ENCODE results near the gene LHFPL2. TPM values are rescaled to one million over a fixed set of nuclear protein-coding genes. Genes with fewer than 3 reads are reported as not detected.
"Not testable (repeated sequence)": the region's sequence is repeated elsewhere in the genome, so short reads cannot be mapped to it uniquely, and the experiment has no call there.

The LHFPL2 gene
- polyA plus RNA-seq, 3 donors, result 46.8 to 49.0 (median 48.5) TPM

DNA sequence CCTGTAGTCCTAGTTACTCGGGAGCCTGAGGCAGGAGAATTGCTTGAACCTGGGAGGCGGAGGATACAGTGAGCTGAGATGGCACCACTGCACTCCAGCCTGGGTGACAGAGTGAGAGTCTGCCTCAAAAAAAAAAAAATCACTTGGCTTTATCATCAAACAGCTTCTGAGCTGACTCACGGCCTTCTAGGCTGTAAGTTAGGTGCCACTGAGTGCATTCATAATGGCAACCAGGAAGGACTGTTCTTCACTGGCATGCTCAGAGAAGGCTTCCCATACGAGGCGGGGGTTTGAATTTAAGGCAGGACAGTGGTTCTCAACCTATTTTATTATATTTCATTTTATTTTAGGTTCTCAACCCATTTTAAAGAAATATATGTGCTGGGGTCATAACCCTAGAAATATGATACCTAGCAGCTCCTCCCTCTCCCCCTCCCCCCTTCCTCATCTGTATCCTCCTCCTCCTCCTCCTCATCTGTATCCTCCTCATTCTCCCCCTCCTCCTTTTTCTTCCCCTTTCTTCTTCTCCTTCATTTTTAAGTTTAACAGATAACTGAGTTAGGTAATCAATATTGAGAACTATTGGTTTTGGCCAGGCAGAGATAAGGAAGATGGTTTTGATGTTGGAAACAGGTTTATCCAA is 19.0 kb upstream of the LHFPL2 start:
- no peak for DNase-seq (ENCODE audit: low read depth in 3 of 3, low spot score in 2 of 3)

DNA sequence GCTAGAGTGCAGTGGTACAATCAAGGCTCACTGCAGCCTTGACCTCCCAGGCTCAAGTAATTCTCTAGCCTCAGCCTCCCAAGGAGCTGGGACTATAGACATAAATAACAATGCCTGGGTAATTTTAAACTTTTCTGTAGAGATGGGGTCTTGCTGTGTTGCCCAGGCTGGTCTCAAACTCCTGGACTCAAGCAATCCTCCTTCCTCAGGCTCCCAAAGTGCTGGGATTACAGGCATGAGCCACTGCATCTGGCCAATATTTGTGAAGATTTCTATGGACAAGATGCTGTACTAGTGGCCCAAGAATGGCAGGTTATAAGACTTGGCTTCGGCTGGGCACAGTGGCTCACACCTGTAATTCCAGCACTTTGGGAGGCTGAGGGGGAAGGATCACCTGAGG is 18.4 kb upstream of the LHFPL2 start:
- DNase-seq (ENCODE audit: low read depth in 3 of 3, low spot score in 2 of 3), result not testable (repeated sequence)

DNA sequence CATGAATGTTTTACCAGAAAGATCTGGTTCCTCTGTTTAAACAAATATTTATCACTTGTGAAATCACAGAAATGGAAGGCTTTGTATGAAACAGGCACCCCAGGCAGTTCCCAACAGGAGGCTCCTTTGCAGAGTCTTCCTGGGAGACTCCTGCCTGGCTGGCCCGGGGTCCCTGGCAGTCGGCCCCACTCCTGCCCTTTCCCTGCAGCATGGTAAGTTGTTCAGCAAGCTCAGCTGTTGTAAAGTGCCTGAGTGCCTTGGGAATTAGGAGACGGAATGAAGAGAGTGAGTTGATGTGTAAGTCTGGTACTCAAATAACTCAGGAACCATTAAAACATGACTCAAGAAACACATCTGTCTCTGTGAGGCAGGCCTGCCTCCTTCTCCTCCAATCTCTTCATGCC is 17.5 kb upstream of the LHFPL2 start:
- no peak for DNase-seq (ENCODE audit: low read depth in 3 of 3, low spot score in 2 of 3)

DNA sequence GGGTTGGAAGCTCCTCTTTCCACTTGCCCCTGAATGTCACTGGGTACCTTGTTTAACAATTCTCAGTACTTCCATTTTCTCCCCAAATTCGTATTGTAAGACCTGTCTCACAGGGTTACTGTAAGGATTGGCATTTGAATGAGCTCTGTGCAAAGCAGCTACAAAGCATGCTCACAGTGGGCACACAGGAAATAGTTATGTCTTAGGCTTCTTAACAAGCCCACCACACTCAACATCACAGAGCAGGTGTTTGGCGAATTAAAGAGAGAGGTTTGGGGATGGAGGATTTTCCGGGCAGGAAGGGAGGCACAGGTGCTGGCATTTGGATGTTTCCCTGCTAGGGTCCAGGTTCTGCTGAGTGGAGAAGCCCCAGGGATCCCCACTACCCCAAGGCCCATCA is 17.0 kb upstream of the LHFPL2 start:
- DNase-seq (ENCODE audit: low read depth in 3 of 3, low spot score in 2 of 3), result no peak

DNA sequence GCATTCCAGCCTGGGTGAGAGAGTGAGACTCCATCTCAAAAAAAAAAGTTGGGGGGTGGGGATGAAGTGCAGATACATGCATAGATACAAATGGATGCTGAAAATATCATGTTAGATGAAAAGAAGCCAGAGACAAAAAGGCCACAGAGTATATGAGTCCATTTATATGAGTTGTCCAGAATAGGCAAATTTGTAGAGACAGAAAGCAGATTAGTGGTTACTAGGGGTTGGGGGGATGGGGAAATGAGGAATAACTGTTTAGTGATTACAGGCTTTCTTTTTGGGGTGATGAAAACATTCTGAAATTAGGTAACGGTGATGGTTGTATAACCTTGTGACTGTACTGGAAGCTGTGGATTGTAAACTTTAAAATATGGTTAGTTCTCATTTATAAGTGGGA is 13.8 kb upstream of the LHFPL2 start:
- DNase-seq (ENCODE audit: low read depth in 3 of 3, low spot score in 2 of 3), result no peak

DNA sequence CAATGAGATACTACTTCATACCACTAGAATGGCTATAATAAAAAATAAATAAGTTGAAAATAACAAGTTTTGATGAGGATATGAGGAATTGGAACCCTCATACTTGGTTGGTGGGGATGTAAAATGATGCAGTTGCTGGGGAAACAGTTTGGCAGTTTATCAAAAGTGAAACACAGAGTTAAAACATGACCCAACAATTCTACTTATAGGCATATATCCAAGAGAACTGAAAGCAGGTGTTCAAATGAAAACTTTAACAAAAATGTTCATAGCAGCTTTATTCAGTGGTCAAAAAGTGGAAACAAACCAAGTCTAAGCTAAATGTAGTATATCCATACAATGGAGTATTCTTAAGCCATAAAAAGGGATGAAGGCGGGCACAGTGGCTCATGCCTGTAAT is 13.1 kb upstream of the LHFPL2 start:
- no peak for DNase-seq (ENCODE audit: low read depth in 3 of 3, low spot score in 2 of 3)

DNA sequence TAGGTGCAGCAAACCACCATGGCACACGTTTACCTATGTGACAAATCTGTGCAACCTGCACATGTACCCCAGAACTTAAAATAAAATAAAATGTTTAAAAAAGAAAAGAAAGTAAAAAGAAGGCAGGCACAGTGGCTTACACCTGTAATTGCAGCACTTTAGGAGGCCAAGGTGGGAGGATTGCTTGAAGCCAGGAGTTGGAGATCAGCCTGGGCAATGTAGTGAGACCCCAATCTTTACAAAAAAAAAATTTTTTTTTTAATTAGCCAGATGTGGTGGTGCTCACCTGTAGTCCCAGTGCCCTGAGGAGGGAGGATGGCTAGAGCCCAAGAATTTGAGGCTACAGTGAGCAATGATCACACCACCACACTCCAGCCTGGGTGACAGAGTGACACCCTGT is 12.5 kb upstream of the LHFPL2 start:
- no peak for DNase-seq (ENCODE audit: low read depth in 3 of 3, low spot score in 2 of 3)

DNA sequence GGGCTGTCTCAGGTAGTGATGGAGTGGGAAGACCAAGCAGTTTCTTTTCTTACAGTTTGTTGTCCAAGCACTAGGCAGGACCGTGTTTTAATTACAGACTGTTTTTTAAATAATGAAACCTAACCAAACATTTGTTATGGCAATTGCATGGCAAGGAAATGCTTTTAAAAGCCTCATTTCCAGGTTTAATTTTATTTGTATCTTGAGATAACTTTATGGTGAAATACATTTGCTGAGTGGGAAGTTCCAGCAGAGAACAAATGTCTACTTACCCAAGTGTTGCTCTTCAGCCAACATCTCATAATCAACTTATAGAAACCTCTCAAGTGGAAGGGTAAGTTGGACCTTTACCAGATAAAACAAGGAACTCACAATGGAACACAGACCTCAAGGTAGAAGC is 11.8 kb upstream of the LHFPL2 start:
- DNase-seq (ENCODE audit: low read depth in 3 of 3, low spot score in 2 of 3), result no peak

DNA sequence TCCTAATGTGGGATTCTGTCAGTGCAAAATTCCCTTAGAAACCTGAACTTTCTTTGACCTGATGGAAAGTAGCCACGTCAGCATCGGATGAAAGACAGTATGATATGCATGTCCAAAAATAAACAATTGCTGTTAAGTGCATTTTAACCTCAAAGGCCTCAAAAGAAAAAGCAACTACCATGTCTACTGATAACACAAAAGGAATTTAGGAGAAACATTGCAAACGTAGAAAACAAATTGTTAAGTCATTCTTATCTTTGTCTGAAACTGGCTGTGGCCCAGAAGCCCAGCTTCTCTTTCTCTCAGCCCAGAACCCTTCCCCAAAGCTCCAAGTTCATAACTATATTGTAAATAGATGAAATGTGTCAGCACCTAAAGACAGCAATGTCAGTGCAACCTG is 11.1 kb upstream of the LHFPL2 start:
- DNase-seq (ENCODE audit: low read depth in 3 of 3, low spot score in 2 of 3), result no peak

DNA sequence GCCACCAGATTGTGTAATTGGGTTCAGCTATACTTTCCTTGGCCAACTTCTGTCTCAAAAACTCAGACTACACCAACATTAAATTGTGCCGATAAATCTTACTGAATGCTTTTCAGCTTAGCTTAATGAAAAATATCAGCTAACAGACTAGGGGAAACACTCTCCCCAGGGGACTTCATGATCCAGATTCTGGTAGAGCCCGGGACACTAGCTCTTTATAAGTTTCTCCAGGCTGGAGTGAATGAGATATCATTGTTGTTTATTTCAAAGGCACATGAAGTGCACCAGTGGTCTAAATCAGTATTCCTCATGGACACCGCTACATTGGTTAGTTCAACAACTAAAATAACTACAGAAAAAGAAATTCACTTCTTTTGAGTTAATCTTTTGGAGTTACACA is 10.5 kb upstream of the LHFPL2 start:
- DNase-seq (ENCODE audit: low read depth in 3 of 3, low spot score in 2 of 3), result no peak

DNA sequence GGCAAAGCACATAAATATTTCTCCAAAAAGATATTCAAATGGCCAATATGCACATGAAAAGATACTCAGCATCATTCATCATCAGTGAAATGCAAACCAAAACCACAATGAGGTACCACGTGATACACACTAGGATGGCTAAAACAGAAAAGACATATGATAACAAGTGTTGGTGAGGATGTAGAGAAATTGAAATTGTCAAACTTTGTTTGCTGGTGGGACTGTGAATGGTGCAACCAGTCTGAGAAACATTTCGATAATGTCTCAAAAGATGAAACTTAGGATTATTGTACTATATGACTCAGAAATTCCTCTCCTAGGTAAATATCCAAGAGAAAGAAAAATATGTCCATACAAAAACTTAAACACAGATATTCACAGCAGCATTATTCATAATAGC is 8.6 kb upstream of the LHFPL2 start:
- DNase-seq (ENCODE audit: low read depth in 3 of 3, low spot score in 2 of 3), result no peak

DNA sequence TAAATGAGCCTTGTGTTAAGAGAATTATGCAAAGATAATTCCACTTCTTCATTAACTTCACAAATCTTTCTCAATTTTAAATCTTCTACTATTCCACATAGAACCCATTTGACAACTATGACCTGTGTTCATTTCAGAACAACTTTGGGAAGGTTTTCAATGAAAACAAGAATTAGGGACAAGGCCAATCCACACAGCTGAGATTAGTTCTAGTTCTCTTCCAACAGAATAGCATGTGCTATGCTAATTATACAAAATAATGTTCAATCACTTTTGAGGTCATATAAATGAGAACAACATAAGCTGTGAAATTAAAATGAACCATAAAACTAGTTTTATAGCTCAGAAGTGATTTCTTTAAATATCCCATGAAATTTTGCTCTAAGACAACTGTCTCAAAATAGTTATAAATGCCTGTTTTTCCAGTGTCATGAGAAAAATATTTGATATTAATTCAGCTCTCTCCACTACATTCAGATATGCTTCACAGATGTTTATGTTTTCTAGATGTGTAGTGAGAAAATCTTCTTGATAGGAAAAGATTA is 7.2 kb upstream of the LHFPL2 start:
- DNase-seq (ENCODE audit: low read depth in 3 of 3, low spot score in 2 of 3), result no peak

DNA sequence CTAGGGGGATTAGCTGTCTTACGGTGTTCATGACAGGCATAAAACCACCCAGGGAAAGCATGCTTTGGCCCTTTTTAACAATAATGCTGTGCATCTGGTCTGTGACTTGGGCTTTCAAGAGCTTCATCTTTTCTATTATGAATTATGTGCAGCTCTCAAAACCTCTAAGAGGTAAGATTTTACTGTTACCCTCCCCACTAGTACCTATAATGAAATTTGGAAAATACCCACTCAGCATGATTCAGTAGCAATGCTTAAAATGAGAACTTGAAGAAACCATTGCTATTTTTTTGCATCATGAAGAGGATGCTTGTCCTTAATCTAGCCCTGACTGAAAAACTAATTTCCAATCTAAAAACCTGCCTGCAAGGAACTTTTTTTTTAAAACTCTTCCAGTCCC is 5.8 kb upstream of the LHFPL2 start:
- DNase-seq (ENCODE audit: low read depth in 3 of 3, low spot score in 2 of 3), result no peak

DNA sequence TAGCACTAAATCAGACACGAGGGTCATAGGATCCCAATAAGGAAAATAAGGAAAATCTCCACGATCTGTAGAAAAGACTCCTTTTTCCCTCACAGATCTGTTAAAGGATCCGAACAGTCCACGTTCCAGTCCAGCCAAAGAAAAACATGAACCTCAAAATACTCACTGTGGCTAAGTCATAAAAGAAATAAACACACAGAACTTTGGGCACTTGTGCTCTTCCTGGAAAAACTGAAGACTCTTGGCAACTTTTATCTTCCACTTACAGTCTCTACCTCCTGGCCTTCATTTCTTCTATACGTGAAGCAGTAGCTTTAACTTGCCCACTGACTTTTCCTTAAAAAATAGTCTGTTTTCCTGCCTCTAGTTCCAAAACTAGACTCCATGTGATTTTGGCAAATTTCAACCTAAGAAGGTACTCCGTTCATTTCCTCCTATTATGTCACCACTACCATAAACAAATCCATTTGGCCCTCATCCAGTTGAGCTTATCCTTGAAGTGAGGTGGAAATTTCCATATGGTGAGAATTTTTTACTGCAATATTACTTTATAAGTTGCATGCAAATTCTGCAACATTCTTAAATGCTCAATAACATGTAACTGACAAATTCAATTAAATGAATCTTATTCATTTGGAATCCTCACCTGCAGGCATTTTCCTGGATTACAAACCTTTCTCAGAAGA is 5.3 kb upstream of the LHFPL2 start:
- no peak for DNase-seq (ENCODE audit: low read depth in 3 of 3, low spot score in 2 of 3)

DNA sequence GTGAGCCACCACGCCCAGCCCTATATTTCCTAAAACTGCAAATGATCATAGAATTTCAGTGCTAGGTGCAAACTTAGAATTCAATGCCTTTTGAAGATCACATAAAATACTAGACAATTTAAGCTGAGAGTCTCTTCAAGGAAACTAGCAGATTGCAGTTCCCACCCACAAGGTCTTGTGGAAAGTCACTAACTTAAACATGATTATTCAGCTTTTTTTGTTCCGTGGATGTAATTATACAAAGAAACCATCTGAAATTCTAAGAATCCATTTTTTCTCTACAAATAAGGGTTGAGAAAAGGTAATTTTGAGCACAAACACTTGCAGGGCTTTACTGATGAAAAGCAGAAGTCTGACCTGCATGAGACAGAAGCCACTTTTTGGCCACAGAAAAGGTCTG is 4.5 kb upstream of the LHFPL2 start:
- no peak for DNase-seq (ENCODE audit: low read depth in 3 of 3, low spot score in 2 of 3)

DNA sequence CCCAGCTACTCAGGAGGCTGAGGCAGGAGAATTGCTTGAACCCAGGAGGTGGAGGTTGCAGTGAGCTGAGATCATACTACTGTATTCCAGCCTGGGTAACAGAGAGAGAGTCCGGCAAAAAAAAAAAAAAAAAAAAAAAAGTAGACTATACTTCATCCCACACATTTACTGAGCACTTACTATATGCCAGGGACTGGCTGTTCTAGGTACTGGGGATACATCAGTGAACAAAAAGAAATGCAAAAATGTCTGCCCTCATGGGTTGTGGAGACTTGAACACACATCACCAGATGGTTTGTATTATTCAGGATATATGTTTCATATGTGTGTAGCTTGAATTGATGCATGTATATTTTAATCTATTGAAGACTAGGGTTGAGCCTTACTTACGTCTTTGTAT is 2.9 kb upstream of the LHFPL2 start:
- no peak for DNase-seq (ENCODE audit: low read depth in 3 of 3, low spot score in 2 of 3)

DNA sequence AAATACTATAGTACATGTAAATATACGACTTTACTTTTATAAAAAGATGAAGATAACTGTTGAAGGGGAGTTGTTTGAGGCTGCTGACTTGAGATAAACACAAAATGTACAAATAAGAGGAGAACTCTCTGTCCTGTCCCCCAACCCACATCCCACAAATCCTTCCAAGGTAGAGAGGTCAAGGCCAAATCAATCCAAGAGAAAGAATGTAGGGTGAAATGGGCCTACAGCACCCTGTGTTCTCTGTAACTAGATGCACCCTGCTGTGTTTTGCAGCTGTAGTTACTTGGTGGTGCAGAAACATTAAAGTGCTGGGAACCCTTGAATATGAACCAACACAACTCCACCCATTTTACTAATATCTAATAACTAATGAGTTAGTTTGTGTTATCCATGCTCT is 2.0 kb upstream of the LHFPL2 start:
- no peak for DNase-seq (ENCODE audit: low read depth in 3 of 3, low spot score in 2 of 3)

DNA sequence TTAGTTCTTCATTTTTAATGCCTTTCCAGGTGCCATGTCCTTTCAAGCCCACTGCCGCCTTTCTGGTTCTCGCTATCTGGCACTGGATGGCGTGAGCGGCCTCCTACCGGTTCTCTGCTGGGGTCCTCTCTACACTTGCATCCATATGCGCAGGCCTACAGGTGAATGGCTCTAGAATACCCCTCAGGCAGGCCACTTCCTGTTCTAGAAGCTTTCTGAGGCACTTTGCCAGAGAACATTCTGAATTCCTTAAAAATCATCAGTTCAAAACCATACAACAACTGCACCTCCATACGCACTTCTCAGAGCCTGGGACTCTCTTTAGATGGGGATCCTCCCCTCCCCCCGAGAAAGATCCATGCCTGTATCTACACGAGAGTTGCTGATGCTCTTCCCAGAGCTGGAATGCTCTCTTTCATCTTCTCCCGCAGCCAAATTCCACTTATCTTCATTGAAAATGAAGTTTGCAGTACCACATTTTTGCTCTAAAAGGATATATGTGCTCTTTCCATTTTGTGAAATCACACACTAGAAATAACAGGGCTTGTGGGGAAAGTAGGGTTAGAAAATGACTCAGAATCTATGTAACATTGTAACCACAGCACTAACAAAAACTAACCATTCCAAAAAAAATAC is 1.4 kb upstream of the LHFPL2 start:
- DNase-seq (ENCODE audit: low read depth in 3 of 3, low spot score in 2 of 3), result no peak

DNA sequence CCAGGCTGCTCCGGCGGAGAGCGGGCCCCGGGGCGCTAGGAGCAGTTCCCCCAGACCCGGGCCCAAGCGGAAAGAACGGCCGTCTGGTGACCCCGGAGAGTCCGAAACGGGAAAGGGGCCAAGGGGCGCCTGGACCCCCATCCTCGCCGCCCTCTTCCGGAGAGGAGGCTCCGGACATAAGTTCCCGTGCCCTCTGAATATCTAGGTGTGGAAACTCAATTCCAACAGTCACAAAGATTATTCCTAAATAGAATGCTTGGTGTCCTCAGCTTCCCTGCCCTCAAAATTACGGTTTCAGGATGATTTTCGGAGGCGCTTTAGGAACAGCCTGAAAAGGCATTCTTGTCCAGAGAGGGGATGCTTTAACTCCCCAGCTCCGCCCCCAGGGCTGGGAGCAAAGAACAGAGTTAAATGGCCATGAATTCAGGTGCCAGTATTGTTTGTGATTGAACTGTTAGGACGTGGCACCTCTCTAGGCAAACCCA is 681 bp upstream of the LHFPL2 start:
- no peak for DNase-seq (ENCODE audit: low read depth in 3 of 3, low spot score in 2 of 3)

DNA sequence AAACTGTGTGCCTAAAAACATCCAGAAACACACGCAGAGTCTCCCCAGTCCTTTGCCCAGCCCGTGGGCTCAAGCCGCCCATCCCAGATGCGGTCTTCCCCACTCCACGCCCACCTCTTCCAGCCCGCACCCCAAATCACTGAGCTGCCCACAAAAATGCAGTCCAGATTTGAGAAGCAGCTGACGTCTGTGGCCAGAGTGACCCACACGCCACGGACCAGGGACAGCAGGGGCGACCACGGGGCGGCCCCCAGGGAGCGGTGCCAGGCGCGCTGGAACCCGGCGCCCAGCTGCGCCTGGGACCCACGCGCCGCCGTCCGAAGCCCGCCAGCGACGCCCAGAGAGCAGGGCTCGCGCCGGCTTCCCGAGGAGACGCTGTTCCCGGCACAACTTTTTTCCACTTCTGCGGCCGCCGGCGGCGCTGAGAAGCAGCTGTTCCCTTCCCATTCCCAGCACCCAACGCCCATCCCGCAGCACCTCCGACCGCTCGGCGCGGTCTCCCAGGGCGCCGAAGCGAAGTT is 674 bp downstream of the LHFPL2 start:
- DNase-seq (ENCODE audit: low read depth in 3 of 3, low spot score in 2 of 3), result no peak

DNA sequence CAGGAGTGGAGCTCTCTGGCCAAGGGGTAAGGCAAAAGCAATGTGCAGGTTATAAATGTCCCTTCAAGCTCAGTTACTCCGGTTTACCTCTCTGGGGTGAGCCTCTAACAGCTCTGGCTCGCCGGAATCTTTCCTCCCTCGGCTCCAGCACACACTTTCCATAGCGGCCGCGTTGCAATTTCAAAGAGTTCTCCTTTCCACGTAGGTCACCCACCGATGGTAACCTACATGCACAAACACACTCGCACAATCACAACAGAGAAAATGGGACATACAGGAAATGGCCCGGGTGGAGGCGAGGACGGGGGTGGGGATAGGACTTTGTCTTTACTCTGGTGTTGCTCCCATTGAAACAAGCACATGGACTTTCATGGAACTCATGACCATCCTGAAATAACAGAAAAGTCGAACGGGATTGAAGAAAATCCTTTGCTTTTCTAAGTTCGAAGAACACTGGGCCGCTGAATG is 1.2 kb downstream of the LHFPL2 start:
- no peak for DNase-seq (ENCODE audit: low read depth in 3 of 3, low spot score in 2 of 3)

Data from right renal cortex interstitium (tissue), 3 donors.